ENCODE results near the gene SEC24C.

GRCh38 chr10:73732426-73732825 lies 11.7 kb upstream of the SEC24C start:
- TF ChIP-seq CTCF (IDR thresholded peaks at IDR 0.05; ENCODE audit: poor library complexity) (no peak), EZH2phosphoT487 (IDR thresholded peaks at IDR 0.05; ENCODE audit: low read depth, severe bottlenecking, unreplicated experiment) (no peak)
